ENCODE data around the gene TF.
A peak's percentile ranks its signal among the peaks of the same experiment; 100 is the strongest.

Gene TF

DNA sequence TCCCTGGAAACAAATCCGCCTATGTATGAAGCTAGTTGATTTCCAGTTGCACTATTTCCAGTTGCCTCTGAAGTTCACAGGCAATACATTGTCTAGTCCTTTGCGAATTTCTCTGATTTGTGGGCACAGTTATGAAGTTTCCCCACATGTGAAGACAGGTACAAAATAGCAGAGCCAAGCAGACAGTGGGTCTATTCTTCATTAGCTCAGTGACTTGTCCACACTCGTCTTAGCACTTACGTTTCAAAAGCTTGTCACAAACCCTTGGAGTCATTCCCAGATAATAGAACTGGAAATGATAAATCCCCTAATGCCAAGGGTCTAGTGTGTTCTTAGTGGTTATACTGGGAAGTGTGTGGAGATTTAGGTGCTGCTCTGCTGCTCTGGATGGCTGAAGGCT, 73.9 kb downstream of the TF start:
- DNase-seq, result no peak

DNA sequence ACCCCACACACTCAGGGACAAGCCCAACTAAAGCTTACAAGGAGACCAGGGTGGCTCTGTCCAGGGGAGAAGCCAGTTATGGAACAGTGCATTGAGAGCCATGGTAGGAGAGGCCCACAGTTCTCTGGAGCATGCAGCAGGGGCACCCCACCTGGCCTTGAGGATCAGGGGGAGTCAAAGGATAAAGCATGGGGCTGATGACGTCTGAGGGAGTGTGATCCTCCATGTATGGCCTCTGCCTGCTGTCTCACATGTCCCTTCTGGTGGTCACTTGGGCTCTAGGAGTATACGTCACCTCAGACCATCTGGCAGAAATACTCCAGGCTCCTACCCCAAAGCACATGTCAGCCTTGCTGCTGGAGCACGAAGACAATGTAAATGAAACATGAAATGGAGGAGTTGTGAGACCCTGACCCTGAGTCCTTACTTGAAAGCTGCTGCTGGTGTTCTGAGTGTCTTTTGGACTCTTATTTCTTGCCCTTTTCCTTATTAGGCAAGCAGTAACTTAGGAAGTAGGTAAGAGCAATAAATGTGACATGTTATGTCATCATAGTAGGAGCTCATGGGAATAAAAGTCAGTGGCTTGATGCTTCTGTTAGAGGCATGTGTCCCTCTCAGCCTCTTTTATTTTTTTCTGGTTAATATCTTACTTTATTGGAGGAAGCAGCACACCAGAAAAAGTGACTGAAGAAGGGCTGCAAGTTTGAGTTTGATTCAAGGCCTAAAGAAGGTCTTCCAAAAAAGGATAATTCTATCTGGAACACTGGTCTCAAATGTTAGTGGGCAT, 74.9 kb downstream of the TF start:
- DNase-seq, result no peak

DNA sequence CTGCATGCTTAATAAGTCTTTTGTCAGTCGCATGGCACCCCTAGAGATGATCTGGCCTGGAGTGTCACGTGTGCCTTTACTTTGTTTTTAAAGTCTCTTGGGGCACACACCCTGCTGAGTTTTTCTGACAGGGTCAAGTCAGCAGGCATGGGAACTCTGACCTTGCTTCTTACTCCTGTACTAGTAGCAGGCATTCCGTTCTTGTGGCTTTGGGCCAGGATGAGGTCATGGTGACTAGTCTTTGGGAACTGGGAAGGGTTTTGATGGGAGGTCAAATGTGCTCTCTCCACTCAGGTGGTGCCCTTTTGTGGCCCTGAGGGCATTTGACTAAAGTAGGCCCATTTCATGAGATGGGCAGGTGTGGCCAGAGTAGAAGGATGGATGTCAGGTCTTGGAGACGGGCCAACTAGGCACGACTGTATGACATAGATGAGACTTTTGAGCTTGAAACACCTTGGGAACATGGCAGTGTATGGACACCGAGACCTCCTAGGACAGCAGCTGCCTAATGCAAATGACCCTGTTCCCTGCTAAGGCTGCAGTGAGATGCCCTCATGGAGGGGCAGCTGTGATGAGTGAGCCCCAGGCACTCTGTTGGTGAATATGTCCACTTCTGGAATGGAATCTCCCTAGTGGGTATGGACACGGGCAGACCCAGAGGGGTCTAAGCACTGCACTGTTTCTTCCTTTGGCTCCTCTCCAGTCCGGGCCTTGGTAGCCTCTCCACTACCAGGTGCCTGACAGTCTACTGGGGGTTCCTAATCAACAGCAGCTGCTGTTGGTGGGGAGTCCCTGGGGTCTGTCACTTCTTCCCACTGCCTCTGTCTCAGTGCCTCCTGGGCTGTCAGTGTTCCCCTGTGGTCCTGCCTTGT, 75.8 kb downstream of the TF start:
- peak; percentile 46 for DNase-seq

DNA sequence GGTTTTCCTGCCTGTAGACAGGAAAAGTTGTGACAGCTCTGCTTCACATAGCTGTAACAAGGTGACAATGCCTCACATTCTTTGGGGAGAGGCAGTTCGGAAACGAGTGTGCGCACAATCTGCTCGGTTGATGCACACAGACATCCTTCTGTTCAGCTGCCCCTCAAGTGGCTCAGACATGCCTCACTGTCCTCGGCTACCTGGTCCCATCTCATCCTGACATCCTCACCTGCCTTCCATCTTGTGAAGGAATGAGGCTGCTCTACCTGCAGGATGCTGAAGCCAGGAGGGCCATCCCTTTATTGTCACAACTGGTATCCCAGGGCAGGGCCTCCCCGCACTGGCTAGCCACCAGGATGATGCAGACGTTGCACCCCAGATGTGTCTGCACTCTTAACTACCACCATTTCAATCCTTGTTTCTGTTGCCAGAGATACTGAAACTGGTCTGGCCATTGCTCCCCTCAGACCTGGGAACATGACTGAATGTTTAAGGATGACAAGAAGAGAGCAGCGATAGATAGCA, 78.8 kb downstream of the TF start:
- no peak for DNase-seq

DNA sequence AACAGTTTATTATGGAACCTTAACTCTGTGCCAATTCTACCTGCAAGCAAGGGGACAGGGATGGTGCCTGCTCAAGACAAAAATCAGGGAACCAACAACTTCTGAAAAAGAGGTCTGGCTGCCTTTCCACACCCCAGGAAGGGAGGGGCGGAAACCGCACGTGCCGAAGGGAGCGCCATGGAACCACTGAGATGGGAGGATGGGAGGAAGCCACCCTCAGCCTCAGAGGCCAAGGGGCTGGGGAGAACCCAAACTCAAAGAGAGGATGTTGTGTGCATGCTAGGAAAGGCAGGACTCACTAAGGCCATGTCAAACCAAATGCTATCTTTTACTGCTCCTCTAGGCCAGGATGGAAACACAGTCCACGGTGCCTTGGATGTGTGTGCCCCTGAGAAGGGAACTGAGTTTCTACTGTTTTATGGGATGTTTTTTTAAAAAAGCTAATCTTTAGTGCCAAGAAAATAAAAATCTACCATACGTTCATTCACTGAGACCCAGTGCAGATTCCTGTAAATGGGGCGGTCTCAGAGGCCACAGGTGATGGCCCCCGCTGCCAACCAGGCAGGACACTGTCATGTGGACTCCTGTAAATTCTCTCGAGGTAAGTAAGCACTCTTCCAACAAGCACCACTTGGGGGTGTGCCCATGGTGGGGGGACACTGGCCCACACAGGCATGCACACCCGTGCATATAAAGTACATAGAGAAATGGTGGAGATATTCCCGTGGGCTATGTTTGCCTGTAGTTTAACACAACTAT, 80.0 kb downstream of the TF start:
- DNase-seq, result no peak

DNA sequence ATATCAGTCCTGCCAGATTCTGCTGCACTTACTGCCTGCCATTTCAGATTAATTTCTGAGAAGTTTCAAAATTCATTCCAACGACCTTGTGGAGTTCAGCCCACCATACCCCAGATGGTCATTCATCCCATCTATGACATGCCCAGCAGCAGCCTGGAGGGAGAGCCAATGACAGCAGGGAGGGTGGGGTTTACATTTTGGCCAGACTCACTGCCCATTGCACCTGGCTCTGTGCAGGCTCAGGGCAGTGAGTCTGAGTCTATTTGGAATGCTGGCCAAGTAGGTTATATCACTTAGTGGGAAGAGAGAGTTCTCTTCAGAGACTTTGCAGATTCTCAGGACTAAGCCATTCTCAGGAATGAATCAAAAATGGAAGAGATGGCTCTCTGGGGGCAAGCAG, 80.9 kb downstream of the TF start:
- DNase-seq, result no peak

DNA sequence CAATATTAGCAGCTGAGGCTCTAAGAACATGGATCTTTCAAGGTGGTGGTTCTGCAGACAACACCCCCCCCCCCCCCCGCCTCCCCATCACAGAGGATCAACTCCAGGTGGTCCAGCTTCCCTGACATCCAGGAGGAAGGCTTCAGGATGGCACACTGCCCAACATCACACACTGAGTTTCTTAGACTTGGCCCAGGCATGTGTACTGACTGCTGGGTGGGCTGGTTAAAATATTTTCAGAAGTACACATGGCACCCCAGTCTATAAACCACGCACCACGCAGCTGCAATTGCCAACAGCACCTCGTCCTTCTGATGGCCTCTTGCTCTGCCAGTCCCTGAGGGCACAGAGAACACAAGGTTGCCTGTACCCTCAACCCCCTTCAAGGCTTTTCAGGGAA, 81.5 kb downstream of the TF start:
- no peak for DNase-seq

DNA sequence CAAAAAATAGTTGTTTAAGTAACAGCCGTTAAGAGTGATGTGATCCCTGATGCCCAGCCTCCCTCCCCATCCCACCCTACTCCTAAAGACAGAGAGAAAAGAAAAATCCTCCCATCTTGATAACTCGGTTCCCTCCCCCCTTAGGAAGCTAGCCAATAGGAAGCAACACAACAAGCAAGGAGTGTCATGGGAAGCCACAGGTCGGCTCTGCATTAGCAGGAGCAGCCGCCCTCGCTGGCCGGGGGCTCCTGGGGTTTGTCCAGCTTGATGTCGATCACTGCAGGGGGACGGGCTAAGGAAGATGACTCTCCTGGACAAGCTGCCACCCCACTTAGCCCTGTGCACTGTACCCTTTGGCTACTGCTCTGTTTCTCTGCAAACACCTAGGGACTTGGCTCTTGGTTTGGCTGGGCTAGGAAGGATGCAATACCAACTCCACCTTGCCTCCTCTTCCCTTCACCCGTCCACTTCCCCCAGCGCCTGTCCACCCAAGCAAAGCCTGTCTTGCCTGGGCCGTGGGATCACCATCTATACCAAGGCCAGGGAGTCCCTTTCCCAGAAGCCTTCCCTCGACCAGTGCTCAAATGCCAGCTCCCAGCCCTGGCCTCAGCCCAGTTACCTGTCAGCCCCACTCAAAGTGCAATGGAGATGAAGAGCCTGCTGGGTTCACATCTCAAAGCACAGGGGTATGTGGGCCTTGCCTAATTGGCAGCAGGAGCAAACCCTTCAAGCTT, 82.5 kb downstream of the TF start:
- DNase-seq, result no peak

DNA sequence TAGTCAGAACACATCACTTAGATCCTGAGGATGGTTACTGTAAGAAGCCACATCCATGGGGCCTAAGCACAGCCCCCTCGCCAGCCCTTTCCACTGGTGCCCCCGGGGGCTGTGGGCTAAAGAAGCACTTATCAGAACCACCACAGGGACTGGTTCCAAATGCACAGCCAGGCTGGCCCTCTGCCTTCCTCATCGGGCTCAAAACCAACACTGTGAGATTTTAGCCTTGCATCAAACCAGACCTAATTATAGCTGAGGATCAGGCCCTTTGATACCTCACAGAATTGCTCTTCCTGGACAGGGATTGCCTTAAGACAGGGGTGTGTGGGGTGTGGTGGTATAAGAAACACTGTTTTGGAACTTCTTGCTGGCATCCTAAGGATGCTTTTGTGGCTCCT, 83.1 kb downstream of the TF start:
- DNase-seq, result no peak

DNA sequence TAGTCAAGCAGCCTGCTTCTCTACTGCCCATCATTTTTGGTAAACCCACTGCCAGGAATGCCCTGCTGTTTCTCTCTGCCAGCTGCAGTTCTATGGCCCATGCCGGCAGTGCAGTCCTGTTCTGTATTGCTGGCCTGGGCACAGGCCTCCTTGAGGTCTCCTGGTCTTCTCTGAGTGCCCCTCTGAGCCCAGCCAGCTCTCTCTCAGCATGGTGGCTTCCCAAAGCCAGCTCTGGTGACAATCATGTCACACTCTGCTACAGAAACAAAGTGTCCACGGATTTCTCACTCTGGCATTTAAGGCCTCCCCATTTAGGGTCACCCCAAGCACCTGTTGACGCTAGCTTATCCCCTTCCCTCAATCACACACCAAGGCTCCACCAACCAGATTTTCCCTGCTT, 83.9 kb downstream of the TF start:
- DNase-seq, result no peak

DNA sequence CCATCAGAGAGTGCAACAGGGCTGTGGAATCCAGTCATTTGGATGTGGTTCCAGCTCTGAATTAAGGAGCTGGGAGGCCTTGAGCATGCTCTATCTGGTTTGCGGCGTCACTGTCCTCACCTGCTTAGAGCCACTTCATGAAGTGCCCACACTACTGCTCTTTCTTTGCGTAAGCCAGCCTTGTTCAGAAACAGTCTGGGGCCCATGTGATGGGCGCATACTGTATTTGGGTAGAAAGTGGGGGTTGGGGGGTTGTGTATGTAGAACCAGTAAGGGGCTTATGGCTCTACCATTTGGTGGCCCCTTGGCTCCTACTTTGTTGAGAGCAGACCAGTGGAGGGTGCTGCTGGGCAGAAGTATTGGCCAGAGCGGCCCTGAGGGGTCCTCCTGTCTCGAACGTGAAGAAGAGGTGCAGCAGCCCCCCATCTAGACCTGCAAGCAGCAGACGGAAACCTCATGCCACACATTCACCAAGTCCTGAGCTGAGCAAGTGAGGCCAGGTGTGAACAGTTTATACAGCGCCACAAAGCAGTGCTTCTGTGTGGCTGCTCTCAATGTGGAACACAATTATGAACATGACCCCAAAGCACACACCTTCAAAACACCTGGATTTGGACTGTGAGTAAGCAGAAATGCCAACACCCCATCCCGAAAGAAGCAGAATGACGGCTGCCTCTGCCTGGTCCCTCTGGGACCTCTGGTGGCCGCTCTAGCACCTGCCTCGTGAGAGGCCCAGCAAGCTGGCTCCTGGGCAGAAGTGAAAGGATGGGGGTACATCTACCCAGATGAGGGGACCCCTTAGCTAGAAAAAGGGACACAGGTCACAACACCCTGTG, 86.0 kb downstream of the TF start:
- DNase-seq, result no peak

DNA sequence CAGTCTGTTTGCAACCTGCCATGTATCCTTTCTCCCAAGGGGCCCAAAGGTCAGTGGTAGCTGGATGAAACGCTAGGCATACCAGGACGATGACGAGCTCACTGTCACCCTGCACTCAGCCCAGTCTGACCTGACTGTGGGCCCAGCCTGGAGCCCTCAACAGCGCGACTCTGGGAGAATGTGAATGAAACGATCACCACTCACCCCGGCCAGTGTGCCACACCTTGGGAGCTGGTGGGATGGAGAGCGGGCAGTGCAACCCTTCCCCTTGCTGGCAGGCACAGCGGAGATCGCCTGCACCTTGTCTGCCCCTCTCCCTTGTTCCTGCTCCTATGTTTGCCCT, 86.6 kb downstream of the TF start:
- no peak for DNase-seq

DNA sequence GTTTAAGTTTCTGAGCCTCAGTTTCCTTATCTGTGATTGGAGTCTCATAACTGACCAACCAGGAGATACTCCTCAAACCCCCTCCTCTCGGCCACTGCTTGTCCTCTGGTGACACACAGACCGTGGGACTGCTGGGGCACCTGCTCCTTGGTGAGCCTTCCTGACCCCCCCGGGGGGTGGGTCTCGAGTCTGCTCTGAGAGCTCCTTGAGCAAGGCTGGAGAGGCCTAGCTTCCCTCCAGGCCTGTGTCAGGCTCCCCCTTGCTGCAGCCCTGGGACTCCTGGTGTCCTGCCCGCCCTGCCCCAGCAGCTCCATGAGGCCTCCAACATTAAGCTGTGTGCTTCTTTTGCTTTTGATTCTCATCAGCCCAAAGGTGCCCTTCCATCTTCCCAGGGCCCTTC, 87.1 kb downstream of the TF start:
- DNase-seq, result no peak

DNA sequence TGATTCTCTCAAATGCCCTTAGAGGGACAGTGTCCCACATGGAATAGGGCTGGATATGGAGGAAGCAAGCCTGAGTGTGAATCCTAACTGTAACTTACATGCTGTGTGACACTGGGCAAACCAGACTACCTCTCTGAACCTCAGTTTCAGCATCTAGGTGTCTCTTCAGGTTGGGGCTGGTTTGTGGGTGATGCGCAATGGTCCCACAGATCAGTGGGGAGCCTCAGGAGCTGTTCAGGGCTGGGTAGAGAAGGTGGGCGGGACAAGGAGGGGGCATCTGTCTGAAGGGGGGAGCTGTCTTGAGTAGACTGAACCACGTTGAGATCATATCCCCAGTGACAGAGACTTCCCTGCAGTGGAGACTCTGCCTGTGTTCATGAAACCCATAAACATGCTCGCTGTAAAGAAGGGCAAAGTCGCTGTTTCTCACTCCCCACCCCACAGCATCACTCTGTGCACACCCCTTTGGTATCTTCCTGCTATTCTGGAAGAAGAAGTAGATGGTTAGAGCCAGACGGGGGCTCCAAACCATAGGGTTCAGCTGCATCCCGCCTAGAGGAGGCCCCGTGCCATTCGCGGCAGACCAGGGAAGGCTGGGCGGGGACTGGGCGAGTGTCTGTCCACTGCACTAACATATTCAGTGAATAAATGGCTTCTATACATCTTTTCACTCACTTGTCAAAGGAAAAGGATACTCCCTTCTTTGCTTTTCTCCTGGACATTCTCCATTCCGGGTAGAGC, 87.9 kb downstream of the TF start:
- peak; percentile 39 for DNase-seq

DNA sequence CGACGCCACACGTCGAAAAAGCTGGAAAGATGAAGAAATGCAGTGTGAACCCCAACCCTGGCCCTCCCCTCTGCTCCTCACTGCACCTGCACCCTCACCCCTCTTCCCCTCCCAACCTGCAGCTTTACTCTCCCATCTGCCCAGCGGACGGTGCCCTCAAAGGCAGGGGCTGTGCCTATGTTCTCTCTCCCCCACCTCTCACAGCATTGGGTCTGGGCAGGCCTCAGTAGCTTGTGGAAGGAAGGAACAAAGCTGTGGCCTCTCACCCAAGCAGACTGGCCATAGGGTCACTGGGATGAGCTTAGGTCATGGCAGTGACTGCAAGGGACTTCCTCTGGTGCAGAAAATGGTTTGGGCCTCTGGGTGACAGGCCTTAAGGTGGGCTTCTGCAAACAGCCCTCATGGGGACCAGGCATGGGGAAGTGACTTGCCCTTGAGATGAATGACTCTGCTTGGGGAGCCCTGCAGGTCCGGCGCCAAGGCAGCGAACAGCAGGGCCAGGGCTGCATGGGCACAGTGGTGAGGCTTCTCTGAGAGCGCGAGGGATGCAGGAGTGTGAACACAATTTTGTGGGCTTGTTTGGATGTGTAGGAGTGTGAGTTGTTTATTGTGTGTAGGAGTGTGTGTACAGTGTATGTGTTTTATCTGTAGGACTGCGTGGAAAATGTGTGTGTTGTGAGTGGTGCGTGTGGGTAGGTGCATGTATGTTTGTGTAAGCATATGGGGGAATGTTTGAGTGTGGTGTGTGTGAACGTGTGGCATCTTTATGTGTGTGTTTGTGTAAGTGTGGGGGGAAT, 88.6 kb downstream of the TF start:
- no peak for DNase-seq

DNA sequence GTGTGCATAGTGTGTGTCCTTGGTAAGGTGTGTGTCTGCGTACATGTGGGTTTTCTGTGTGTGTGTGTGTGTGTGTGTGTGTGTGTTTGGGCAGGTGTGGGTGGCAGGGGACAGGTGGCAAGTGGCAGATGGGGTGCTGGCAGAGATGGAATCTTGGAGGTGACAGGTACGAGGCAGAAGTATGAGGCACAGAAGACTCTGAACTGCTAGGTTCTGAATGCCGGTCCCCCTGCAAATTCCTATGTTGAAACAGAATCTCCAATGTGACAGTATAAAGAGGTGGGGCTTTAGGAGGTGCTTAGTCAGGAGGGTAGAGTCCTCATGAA, 89.2 kb downstream of the TF start:
- no peak for DNase-seq

DNA sequence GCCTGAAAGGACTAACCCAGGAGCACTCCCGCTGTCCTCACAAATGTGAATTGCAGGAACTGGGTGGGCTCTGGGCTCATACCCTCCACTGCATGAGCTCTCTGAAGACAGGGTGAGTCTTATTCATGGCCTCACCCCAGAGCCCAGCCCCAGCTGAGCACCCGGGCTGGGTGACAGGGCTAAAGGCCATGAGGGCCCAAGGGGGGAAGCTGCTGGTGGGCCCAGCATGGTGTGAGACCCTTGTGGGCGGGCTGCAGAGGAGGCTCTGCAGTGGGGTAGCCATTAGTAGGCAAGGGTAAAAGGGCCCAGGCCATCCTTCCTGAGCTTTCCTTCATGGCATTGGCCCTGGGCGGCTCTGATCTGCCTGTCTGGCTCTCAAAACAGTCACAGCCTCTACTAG, 89.8 kb downstream of the TF start:
- no peak for DNase-seq

DNA sequence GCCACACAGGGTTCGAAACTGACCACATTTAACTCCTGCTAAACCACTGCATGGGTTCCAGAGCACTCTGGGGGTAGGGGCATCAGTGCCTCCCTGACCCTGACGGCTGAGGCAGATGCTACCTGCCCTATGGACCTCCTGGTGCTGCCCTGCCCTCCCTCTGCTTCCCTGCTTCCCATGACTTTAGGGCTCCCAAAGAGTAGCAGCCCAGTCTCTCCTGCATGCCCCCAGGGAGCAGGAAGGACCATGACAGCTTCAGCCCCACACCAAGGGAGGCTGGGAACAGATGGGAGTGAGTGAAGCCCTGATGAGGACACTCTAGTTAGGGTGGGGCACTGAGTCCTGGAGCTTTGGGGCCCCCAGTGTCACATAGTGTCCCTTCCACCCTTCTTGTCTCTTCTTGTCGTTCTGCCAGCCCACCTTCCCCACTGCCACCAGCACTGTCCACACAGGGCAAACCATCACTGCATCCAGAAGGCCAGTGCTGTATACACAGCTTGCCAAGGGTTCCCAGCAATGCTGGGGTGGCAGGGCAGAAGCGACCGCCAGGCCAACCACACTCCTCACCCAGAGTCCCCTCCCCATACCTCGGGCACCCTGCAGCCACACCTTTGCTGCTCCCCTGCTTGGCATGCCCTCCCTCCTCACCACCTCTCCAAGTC, 90.4 kb downstream of the TF start:
- DNase-seq, result no peak

DNA sequence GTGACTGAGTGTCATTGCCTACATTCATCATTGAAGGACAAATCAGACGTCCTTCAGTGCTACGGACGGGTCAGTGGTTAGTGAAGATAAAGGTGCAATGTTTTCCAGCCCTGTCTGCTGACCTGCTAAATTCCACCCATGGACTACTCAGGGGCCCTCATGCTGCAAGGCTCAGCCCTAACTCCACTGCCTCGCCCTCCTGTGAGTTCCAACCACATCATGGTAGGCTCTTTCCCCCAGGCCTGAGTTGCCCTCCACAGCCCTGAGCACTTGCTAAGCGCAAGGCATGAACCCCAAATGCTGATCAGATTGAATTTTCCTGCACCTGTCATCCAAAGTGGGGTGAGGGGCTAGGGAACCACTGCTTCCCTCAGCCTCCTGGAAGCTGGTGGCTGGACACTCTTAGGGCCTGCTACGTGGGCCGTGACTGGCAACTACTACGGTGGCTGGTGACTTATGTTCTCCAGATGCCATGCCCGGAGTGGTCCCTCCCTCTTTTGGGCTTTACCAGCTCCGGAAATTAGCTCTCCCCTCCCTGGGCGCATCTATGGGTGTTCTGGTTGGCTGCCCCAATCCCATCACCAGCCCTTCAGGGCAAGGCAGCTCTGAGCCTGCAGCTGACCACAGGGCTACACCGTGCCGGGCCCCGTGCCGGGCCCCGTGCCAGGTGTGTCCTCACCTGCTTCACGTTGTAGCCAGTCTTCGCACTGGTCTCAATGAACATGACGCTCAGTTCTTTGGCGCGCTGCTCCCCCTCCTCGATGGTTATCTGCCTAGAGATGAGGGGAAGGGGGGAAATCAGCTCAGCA, 91.5 kb downstream of the TF start:
- no peak for DNase-seq
